ENCODE measurements around the gene LEP. TPM values are rescaled to one million over a fixed set of nuclear protein-coding genes. Genes with fewer than 3 reads are reported as not detected.

Gene LEP
- total and polyA plus RNA-seq, 7 donors, result 0.08 to 0.78 (median 0.30) TPM

DNA sequence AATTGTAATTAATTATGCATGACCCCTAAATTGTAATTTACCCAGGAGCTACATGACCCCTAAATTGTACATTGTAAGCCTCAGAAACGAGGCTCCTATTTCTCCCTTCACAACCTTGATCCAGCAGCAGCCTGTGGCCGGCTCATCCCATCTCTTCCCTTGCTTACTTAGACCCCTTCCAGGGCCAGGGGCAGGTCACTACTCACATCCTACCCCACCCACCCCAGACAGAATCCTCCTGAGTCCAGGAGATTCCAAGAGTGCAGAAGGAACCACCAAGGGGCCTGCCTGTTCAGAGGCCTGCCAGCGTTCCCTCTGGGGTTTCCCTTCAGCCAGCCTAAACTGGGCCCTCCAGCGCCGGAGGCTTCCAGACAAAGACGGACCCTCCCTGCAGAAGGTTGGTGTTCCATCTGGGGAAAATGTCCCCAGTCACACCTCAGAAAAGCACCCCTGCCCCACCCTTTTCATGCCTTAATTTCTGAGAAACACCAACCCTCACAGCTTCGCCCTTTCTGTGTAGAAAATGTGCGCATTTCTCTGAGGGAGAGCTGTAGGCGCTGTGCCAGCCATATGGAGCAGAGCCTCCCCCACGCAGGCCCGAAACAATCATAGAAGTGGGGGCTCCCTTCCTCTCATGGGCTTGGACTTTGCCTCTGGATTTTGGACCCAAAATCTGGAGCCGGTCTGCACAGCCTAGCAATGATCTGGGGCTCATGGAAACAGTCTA lies 19.2 kb downstream of the LEP start:
- Histone ChIP-seq H3K4me1 (no peaks in the 10 kb centered on the region), H3K27ac (no peak overlapping the region), H3K4me3 (no peak overlapping the region), H3K9me3 (no peaks in the 10 kb centered on the region), H3K36me3 (ENCODE audit: insufficient read depth in 1 of 2, low read depth in 1 of 2) (no peaks in the 10 kb centered on the region), H3K27me3 (ENCODE audit: insufficient read depth in 3 of 3, low read length in 2 of 3) (no peaks in the 10 kb centered on the region)
- 88 to 90% (median 89%) methylated on average over 12 of the region's 12 CpGs for WGBS, 3 donors
- no peak for DNase-seq
- no peak for ATAC-seq
- intact Hi-C loops (cut with DNase I), result no loop called here
- TF ChIP-seq, protein P1, sequence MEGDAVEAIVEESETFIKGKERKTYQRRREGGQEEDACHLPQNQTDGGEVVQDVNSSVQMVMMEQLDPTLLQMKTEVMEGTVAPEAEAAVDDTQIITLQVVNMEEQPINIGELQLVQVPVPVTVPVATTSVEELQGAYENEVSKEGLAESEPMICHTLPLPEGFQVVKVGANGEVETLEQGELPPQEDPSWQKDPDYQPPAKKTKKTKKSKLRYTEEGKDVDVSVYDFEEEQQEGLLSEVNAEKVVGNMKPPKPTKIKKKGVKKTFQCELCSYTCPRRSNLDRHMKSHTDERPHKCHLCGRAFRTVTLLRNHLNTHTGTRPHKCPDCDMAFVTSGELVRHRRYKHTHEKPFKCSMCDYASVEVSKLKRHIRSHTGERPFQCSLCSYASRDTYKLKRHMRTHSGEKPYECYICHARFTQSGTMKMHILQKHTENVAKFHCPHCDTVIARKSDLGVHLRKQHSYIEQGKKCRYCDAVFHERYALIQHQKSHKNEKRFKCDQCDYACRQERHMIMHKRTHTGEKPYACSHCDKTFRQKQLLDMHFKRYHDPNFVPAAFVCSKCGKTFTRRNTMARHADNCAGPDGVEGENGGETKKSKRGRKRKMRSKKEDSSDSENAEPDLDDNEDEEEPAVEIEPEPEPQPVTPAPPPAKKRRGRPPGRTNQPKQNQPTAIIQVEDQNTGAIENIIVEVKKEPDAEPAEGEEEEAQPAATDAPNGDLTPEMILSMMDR (IDR thresholded peaks at IDR 0.05), result no peak

DNA sequence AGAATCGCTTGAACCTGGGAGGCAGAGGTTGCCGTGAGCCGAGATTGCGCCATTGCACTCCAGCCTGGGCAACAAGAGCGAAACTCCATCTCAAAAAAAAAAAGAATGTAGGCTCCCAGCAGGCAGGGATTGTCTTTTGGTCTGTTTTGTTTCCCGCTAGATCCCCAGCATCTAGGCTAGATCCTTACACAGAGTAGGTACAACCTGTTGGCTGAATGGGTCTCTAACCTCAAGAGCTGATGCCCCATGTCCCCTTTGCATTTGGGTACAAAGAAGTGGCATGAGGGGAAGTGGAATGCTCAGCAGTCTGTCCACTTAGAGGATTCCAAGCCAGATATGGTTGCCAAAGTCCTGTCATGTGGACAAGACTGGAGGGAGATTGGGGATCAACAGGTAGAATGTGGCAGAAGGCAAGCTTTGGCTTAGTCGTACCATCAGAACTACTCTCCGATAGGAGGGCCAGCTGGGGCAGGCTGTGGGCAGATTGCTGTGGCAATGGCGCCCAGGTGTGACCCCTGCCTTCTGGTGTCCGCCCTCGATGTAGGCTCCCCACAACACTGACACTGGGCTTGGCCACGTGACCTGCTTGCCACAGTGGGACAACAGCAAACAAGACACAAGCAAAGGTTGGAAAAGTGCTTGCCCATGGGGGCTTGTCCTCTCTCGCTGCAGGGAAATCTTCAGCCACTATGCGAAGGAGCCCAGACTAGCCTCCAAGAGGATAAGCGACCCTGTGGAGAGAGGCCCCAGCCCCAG lies 21.4 kb downstream of the LEP start:
- WGBS, 3 donors, result 94 to 95% (median 94%) methylated on average over 15 of the region's 15 CpGs
- Histone ChIP-seq H3K36me3 (ENCODE audit: insufficient read depth in 1 of 2, low read depth in 1 of 2) (no peaks in the 10 kb centered on the region), H3K27me3 (ENCODE audit: insufficient read depth in 3 of 3, low read length in 2 of 3) (peaks cover 0 to 8% (median 1%) of the 10 kb centered on the region in 3 donors), H3K4me1 (no peaks in the 10 kb centered on the region), H3K9me3 (no peaks in the 10 kb centered on the region), H3K27ac (no peak overlapping the region), H3K4me3 (no peak overlapping the region)
- DNase-seq, result no peak
- intact Hi-C loops (cut with DNase I), result no loop called here
- no peak for ATAC-seq
- TF ChIP-seq, protein P1 (IDR thresholded peaks at IDR 0.05), result no peak

DNA sequence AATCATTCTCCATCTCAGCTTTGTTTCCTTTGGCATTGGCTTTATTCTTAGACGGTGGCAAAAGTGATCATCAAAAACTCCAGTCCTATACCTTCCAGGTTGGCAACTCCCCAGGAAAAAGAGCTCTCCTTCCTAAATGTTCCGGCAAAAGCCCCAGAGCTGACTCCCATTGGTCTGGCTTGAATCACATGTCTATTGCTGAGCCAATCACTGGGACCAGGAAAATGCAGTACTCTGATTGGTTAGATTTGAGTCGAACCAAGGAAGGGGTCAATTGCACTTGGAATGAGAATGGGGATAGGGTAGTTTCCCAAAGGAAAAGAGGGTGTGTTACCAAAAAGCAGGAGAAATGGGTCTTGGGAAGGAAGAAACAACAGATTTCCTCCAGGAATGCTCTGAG lies 22.3 kb downstream of the LEP start:
- Histone ChIP-seq H3K9me3 (no peaks in the 10 kb centered on the region), H3K4me3 (no peak overlapping the region), H3K36me3 (ENCODE audit: insufficient read depth in 1 of 2, low read depth in 1 of 2) (no peaks in the 10 kb centered on the region), H3K27ac (no peak overlapping the region), H3K27me3 (ENCODE audit: insufficient read depth in 3 of 3, low read length in 2 of 3) (peaks cover 0 to 18% (median 1%) of the 10 kb centered on the region in 3 donors), H3K4me1 (no peaks in the 10 kb centered on the region)
- intact Hi-C loops (cut with DNase I), result no loop called here
- 77 to 89% (median 80%) methylated on average over 3 of the region's 3 CpGs for WGBS, 3 donors
- DNase-seq (no peak), ATAC-seq (no peak)
- TF ChIP-seq, protein P1 (IDR thresholded peaks at IDR 0.05), result no peak

DNA sequence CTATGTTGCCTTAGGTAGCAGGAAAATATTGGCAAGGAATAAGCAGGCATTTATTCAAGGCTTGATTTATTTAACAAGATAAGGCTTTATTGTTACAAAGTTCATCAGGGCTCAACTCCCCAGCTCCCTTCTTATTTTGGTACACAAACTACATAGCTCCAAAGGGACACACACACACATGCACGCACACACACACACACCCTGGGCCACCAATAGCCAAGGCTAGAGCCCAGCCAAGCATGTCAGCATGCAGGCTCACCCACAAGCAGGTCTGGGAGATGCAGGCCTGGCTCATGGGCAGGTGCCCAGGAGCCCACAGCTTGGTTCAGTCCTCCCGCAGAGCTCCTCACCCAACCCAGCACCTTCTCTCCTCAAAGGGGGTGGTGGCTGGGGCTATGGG lies 23.4 kb downstream of the LEP start:
- no peak for DNase-seq
- no peaks in the 10 kb centered on the region for H3K4me1 ChIP-seq
- no peaks in the 10 kb centered on the region for H3K36me3 ChIP-seq (ENCODE audit: insufficient read depth in 1 of 2, low read depth in 1 of 2)
- H3K4me3 ChIP-seq, result no peak overlapping the region
- TF ChIP-seq, protein P1 (IDR thresholded peaks at IDR 0.05), result no peak
- H3K27ac ChIP-seq, result no peak overlapping the region
- intact Hi-C loops (cut with DNase I), result no loop called here
- no peaks in the 10 kb centered on the region for H3K9me3 ChIP-seq
- peaks cover 0 to 29% (median 1%) of the 10 kb centered on the region in 3 donors for H3K27me3 ChIP-seq (ENCODE audit: insufficient read depth in 3 of 3, low read length in 2 of 3)
- no peak for ATAC-seq
- 75 to 94% (median 84%) methylated on average over 2 of the region's 2 CpGs for WGBS, 3 donors
